HUES48 (cell line): Measurements from ENCODE around the gene CFAP97D2.
"Not testable (repeated sequence)": the region's sequence is repeated elsewhere in the genome, so short reads cannot be mapped to it uniquely, and the experiment has no call there.

Source experiments
- H3K27ac ChIP-seq: one replicate; pipeline ENCODE4 v1.7.0; 2013; ENCODE audit warnings: low read depth, low read length, inconsistent platforms
- H3K27me3 ChIP-seq: 2 replicates; pipeline ENCODE4 v1.6.1; 2013; ENCODE audit warnings: mild to moderate bottlenecking, low read length; ENCODE audit not compliant: control insufficient read depth, insufficient read depth
- H3K36me3 ChIP-seq: 2 replicates; pipeline ENCODE4 v1.6.1; 2013; ENCODE audit warnings: low read length; ENCODE audit not compliant: control insufficient read depth, insufficient read depth
- H3K4me1 ChIP-seq: 2 replicates; pipeline ENCODE4 v1.6.1; 2013; ENCODE audit warnings: mild to moderate bottlenecking, low read length; ENCODE audit not compliant: control insufficient read depth, insufficient read depth
- H3K4me3 ChIP-seq: 2 replicates; pipeline ENCODE4 v1.5.1; 2013; ENCODE audit warnings: mild to moderate bottlenecking, low read depth, low read length
- H3K9ac ChIP-seq: 2 replicates; pipeline ENCODE4 v1.6.1; 2013; ENCODE audit warnings: mild to moderate bottlenecking, low read depth, low read length, moderate library complexity
- H3K9me3 ChIP-seq: 2 replicates; pipeline ENCODE4 v1.6.1; 2013; ENCODE audit warnings: low read length; ENCODE audit not compliant: control insufficient read depth, insufficient read depth

CFAP97D2 gene

GRCh38 chr13:114179087-114179658, at the start of gene CFAP97D2:
TSS of gene CFAP97D2 (plus strand) at chr13:114179257. CDS start at chr13:114179331, 74 bp downstream.
- H3K4me1 ChIP-seq, result no peaks in the 10 kb centered on the region
- H3K9me3 ChIP-seq, result no peaks in the 10 kb centered on the region
- no peaks in the 10 kb centered on the region for H3K36me3 ChIP-seq
- no peak within 1 kb of the TSS for H3K27ac ChIP-seq
- no peak within 1 kb of the TSS for H3K4me3 ChIP-seq
- H3K9ac ChIP-seq, result no peak within 1 kb of the TSS
- H3K27me3 ChIP-seq, result no peaks in the 10 kb centered on the region

GRCh38 chr13:114129649-114130062, 49.4 kb upstream of the CFAP97D2 start:
- Histone ChIP-seq H3K9ac (no peak overlapping the region), H3K9me3 (no peaks in the 10 kb centered on the region), H3K4me3 (no peak overlapping the region), H3K27ac (no peak overlapping the region), H3K4me1 (peaks cover 40% of the 10 kb centered on the region), H3K27me3 (peaks cover 18% of the 10 kb centered on the region), H3K36me3 (no peaks in the 10 kb centered on the region)

- Histone ChIP-seq H3K4me1 (peaks cover 40% of the 10 kb centered on the region), H3K36me3 (no peaks in the 10 kb centered on the region), H3K9ac (no peak overlapping the region), H3K27me3 (peaks cover 18% of the 10 kb centered on the region), H3K4me3 (peak overlapping the region; percentile 73), H3K27ac (peak overlapping the region; percentile 69), H3K9me3 (no peaks in the 10 kb centered on the region)
Observed at GRCh38 chr13:114130131-114130836, 48.8 kb upstream of the CFAP97D2 start.

GRCh38 chr13:114130837-114131582, 48.0 kb upstream of the CFAP97D2 start:
- Histone ChIP-seq H3K4me1 (peaks cover 40% of the 10 kb centered on the region), H3K9me3 (no peaks in the 10 kb centered on the region), H3K4me3 (peak overlapping the region; percentile 73), H3K36me3 (no peaks in the 10 kb centered on the region), H3K27ac (peak overlapping the region; percentile 69), H3K9ac (no peak overlapping the region), H3K27me3 (peaks cover 18% of the 10 kb centered on the region)

GRCh38 chr13:114131583-114132418, 47.3 kb upstream of the CFAP97D2 start:
- Histone ChIP-seq H3K4me3 (peak overlapping the region; percentile 73), H3K4me1 (peaks cover 40% of the 10 kb centered on the region), H3K36me3 (no peaks in the 10 kb centered on the region), H3K27ac (peak overlapping the region; percentile 69), H3K27me3 (peaks cover 18% of the 10 kb centered on the region), H3K9me3 (no peaks in the 10 kb centered on the region), H3K9ac (peak overlapping the region; percentile 10; the same call in 1 of the 2 replicates)

GRCh38 chr13:114132419-114133121, 46.5 kb upstream of the CFAP97D2 start, which contains the start of gene RASA3:
TSS of gene RASA3 (minus strand) at chr13:114132623. CDS start at chr13:114132489, 134 bp downstream.
- peaks cover 37% of the 10 kb centered on the region for H3K4me1 ChIP-seq
- no peaks in the 10 kb centered on the region for H3K36me3 ChIP-seq
- H3K9me3 ChIP-seq, result no peaks in the 10 kb centered on the region
- H3K9ac ChIP-seq, result peak within 1 kb of the TSS; percentile 10; the same call in 1 of the 2 replicates
- H3K27ac ChIP-seq, result peak within 1 kb of the TSS; percentile 69
- H3K27me3 ChIP-seq, result peaks cover 18% of the 10 kb centered on the region
- peak within 1 kb of the TSS; percentile 73 for H3K4me3 ChIP-seq

GRCh38 chr13:114133126-114133525, 45.9 kb upstream of the CFAP97D2 start:
- not testable (repeated sequence) for H3K36me3 ChIP-seq, H3K9me3 ChIP-seq, H3K27ac ChIP-seq, H3K4me3 ChIP-seq, H3K9ac ChIP-seq
- Histone ChIP-seq H3K4me1 (peaks cover 32% of the 10 kb centered on the region), H3K27me3 (peaks cover 18% of the 10 kb centered on the region)

GRCh38 chr13:114133552-114133951, 45.5 kb upstream of the CFAP97D2 start:
- peaks cover 28% of the 10 kb centered on the region for H3K4me1 ChIP-seq
- not testable (repeated sequence) for H3K27ac ChIP-seq, H3K4me3 ChIP-seq

GRCh38 chr13:114134111-114134943, 44.7 kb upstream of the CFAP97D2 start:
- H3K9me3 ChIP-seq, result no peaks in the 10 kb centered on the region
- no peak overlapping the region for H3K9ac ChIP-seq
- no peak overlapping the region for H3K4me3 ChIP-seq
- H3K27me3 ChIP-seq, result peaks cover 18% of the 10 kb centered on the region
- peaks cover 20% of the 10 kb centered on the region for H3K4me1 ChIP-seq
- H3K36me3 ChIP-seq, result no peaks in the 10 kb centered on the region
- H3K27ac ChIP-seq, result peak overlapping the region; percentile 3

More at GRCh38 chr13:114133552-114133951, 45.5 kb upstream of the CFAP97D2 start:
- H3K9ac ChIP-seq, H3K36me3 ChIP-seq, H3K9me3 ChIP-seq: not testable (repeated sequence)
- H3K27me3 ChIP-seq, result peaks cover 18% of the 10 kb centered on the region
